Measurements from ENCODE around the gene SMPD2.

DNA sequence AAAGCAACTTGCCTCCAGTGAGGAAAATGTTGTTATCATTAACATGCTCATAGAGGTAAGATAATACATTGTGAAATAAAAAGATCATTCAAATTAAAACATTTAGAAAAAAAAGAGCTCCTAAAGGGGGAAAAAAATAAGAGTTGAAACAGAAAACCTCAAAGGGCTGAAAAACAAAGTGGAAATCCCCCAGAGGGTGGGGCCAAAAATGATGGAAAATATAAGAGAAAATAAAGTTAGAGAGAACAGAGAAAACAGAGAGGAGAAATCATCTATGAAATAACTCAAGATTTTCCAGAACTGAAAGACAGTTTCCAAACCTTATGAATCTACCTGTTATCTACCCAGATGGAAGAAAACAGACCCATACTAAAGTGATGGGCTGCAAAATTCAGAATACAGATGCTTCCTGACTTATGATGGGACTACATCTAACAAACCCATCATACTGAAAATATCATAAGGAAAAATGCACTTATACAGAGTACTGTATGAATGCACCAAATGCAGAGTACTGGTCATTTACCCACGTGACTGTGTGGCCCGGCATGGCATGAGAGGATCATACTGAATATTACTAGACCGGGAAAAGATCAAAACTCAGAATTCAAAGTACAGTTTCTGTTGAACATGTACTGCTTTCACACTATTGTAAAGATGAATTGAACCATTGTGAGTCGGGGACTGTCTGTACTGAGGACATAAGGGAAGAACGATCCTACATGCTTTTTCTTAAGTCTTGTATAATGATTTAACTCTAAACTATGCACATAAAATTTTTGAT lies 38.5 kb downstream of the SMPD2 start:
- TF ChIP-seq, protein P1, sequence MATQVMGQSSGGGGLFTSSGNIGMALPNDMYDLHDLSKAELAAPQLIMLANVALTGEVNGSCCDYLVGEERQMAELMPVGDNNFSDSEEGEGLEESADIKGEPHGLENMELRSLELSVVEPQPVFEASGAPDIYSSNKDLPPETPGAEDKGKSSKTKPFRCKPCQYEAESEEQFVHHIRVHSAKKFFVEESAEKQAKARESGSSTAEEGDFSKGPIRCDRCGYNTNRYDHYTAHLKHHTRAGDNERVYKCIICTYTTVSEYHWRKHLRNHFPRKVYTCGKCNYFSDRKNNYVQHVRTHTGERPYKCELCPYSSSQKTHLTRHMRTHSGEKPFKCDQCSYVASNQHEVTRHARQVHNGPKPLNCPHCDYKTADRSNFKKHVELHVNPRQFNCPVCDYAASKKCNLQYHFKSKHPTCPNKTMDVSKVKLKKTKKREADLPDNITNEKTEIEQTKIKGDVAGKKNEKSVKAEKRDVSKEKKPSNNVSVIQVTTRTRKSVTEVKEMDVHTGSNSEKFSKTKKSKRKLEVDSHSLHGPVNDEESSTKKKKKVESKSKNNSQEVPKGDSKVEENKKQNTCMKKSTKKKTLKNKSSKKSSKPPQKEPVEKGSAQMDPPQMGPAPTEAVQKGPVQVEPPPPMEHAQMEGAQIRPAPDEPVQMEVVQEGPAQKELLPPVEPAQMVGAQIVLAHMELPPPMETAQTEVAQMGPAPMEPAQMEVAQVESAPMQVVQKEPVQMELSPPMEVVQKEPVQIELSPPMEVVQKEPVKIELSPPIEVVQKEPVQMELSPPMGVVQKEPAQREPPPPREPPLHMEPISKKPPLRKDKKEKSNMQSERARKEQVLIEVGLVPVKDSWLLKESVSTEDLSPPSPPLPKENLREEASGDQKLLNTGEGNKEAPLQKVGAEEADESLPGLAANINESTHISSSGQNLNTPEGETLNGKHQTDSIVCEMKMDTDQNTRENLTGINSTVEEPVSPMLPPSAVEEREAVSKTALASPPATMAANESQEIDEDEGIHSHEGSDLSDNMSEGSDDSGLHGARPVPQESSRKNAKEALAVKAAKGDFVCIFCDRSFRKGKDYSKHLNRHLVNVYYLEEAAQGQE (IDR thresholded peaks at IDR 0.05; ENCODE audit: insufficient read depth in 1 of 2, low read depth in 2 of 2, low read length in 1 of 2): no peak
- TF ChIP-seq, protein P2, sequence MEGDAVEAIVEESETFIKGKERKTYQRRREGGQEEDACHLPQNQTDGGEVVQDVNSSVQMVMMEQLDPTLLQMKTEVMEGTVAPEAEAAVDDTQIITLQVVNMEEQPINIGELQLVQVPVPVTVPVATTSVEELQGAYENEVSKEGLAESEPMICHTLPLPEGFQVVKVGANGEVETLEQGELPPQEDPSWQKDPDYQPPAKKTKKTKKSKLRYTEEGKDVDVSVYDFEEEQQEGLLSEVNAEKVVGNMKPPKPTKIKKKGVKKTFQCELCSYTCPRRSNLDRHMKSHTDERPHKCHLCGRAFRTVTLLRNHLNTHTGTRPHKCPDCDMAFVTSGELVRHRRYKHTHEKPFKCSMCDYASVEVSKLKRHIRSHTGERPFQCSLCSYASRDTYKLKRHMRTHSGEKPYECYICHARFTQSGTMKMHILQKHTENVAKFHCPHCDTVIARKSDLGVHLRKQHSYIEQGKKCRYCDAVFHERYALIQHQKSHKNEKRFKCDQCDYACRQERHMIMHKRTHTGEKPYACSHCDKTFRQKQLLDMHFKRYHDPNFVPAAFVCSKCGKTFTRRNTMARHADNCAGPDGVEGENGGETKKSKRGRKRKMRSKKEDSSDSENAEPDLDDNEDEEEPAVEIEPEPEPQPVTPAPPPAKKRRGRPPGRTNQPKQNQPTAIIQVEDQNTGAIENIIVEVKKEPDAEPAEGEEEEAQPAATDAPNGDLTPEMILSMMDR (IDR thresholded peaks at IDR 0.05): no peak
- no peak for TF ChIP-seq POLR2AphosphoS5 (IDR thresholded peaks at IDR 0.05; ENCODE audit: low read depth, low read length)
- TF ChIP-seq SIN3A (IDR thresholded peaks at IDR 0.05; ENCODE audit: borderline replicate concordance, insufficient read depth, low read depth, low read length): no peak
- no peak for TF ChIP-seq TCF7L2 (IDR thresholded peaks at IDR 0.05; ENCODE audit: low read depth, low read length)
